SH-SY5Y (cell line): ENCODE data around the gene THSD4.

Experiments
- GATA2 ChIP-seq: IDR thresholded peaks from 2 replicates; pipeline ENCODE4 v1.6.1; 2011; ENCODE audit warnings: mild to moderate bottlenecking, low read depth, low read length
- GATA3 ChIP-seq: IDR thresholded peaks from 2 replicates; pipeline ENCODE4 v1.6.1; 2011; ENCODE audit warnings: low read depth, mild to moderate bottlenecking, low read length, moderate library complexity

The THSD4 gene

DNA sequence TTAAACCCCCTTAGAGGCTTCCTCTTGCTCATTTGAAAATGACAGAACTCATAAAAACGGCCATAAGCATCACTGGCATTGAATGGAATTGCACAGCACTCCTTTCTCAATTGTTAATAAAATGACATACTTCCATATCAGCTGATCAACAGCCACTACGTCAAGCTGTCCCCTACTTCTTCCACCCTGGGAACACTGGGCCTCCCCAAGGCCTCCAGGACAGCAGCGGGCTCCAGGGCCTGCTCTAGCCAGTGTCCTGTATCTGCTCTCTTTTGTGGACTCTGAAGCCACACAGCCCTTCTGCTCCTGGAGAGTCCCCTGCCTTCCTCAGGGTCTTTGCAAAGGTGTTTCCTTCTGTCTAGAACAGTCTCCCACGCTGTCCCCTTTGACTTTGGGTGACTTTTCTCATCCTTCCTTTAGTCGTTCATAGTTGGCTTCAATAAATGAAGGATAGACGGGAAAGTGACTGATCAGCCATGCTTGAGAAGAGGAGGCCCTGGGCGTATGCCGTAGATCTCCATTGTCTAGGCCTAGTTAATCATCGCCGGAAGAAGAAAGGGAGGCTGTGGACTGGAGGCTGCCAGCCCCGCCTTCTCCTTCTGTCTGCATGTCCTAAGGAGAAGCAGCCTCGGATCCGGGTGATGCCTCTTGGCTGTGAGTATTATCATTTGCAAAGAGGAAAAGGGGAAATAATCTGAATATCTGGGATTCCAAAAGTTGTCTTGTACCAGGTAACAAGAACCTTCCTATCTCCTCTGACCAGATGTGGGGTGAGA lies 4.7 kb upstream of the THSD4 start:
- TF ChIP-seq GATA2 (no peak), GATA3 (no peak)

DNA sequence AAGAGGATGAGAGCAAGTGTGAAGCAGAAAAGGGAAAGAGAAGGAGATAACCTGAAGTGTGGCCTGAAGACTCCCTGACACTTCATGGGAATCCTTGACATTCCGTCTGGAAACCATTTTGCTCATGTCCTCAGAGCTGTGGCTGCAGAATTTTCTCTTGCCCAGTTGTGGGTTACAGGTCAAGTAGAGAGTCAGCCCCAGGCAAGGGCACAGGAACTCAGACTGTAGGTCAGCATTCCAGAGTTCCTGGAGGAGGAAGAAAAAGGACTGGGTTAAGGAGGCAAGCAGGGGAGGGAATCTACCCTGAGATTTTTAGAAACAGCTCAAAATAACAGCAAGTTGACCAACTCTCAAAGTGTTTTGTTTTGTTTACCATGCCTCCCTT lies 4.1 kb upstream of the THSD4 start:
- no peak for TF ChIP-seq GATA2
- no peak for TF ChIP-seq GATA3

DNA sequence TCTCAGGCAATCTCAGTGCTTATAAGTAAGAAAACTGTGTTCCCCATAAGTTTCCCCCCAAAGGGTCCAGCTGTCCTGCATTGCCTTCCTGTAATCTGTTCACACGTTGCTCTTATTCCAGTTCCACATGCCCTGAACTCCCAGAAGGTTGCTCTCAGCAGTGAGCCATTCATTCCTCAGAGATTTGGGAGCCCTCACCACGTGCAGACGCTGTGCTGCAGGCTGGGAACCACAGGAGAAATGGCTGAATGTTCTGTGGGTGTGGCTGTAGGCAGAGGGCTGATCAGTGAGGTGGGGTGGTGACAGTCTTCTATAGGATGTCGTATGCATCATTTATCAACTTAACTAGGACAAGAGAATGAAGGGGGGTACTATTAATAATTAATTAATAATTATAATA lies 3.3 kb upstream of the THSD4 start:
- TF ChIP-seq GATA3 (no peak), GATA2 (no peak)

DNA sequence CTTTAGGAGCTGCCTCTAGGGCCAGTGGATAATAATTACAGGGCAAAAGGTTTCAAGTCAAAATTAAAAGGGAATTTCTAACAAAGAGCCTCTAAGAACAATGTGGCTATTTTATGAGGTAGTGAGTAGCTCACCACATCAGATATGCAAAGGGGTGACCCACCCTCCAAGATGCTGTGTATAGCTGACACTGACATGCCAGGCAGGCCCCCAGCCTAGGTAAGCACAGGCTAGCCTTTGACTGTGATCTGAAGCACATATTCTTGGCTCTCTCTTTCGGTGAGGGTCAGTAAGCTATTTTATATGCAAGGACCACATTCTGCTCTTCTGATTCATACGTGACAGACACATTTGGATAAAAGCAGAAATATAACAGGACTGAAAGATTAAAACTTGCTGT lies 2.8 kb upstream of the THSD4 start:
- TF ChIP-seq GATA2: no peak
- no peak for TF ChIP-seq GATA3

DNA sequence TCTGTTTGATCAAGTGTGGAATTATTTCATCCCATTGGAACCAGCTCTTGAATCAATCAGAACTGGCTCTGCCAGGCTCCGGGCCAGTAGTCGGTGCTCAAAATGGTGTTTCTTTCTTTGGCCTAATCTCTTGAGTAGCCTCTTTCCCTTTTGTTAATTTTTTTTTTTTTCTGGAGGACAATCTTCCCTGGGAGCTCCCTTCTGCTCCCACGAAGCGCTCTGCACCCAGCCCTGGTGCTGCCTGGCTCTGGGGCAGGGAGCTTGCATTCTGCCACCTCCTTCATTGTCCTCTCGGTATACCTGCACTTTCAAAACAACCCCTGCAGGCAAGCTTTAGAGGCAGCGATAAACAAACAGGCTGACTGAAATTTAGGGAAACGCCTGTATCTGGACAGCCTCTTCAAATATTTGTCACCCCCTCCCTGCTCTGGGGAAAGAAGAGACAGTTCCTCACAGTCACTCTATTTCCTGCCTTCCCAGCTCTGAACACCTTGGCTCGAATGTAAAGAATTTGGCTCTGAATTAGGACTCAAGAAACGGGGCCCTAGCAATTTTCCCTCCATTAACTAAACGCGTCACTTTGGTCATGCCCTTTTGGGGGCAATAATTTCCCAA lies 1.1 kb upstream of the THSD4 start:
- TF ChIP-seq GATA2: no peak
- TF ChIP-seq GATA3: no peak

DNA sequence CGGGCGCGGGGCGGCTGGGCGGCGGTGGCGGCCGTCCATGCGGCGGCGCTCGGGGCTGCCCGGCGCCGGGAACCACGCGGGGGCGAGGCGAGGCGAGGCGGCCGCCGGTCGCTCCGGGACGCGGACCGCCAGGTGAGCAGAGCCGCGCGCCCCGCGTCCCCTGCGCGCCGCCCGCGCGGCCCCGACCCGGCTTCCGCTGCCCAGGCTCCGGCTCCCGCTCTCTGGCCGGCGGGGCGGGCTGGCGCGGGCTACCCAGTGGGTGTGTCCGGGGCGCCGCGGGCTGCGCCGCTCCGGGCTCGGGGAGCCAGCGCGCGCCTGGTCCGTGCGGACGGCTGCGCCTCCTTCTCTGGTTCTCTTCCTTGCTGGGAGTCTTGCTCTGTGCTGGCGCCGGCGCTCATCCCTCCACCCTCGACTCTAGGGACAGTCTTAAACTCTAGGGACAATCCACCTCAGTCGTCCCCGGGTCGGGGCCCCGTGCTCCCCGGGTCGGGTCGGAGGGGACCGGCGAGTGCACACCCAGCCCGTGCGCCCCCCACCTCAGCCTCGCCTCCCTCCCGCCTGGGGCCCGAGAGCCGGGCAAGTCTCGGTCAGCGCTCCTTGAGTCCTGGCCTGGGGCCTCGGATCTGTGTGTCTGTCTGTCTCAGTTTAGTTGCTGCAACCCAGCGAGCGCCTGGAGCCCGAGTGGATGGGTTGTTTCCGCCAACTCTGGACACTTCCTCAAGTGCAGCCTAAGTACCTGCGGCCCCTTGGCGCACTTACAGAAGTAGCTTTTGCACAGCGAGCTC lies 488 bp downstream of the THSD4 start:
- TF ChIP-seq GATA3 (no peak), GATA2 (no peak)

DNA sequence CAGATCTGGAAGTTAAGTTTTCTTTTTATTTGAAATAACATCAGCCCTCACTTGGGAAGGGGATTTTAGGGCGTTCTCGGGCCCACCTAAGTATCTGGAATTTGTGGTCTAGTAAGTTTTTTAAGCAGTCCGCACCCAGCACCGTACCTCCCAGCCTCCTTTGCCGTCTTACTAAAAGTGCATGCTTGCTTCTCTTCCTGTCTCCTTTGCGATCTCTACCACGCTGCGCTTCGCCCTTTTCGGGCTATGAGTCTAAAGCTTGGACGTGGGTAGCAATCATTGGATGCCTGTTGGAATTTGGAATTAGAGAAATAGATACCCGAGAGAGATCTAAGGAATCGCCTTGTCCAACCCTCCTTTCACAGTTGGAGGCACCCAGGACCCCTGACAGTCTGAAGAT lies 1.1 kb downstream of the THSD4 start:
- TF ChIP-seq GATA2 (no peak), GATA3 (no peak)

DNA sequence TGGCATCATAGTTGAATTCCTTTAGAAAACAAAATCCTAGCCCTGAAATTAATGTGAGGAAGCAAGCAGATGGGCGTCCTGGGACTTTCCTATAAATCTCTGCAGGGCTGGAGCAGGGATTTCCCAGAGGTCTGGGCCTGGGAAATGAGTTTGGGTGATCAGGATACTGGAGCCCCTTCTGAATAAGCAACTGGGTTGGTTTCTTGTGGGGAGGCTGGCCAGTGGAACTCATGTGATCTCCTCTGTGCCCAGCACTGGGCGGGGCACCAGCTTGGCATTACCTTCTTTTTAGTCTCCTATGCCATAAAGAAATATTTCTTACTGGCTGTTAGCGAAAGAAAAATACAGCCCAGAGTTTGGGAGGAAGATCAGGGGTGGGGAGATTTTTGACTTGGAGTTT lies 1.7 kb downstream of the THSD4 start:
- no peak for TF ChIP-seq GATA3
- no peak for TF ChIP-seq GATA2

DNA sequence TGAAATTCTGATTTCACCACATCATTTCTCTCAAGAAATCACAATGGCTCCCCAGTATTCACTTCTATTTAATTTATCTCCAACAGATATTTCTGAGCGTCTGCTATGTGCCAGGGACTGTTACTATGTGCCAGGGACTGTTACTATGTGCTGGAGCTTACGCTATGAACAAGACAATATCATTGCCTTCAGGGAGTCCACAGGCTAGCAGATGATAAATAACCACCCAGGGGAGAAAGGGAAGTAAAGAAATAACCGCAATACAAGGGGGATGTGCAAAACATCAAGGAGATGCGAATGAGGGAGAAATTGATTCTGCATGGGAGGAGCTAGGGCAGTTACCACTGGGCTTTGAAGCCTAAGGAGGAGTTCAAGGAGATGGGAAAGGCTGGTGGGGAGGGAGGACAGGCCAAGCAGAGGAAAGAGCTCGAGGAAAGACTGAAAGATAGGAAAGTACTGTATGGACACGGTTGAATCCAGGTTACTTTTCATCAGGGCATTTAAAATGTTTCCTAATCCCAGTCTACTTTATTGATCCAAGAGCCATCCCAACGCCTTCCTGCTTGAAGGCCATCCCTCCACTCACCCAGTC lies 2.5 kb downstream of the THSD4 start:
- no peak for TF ChIP-seq GATA2

DNA sequence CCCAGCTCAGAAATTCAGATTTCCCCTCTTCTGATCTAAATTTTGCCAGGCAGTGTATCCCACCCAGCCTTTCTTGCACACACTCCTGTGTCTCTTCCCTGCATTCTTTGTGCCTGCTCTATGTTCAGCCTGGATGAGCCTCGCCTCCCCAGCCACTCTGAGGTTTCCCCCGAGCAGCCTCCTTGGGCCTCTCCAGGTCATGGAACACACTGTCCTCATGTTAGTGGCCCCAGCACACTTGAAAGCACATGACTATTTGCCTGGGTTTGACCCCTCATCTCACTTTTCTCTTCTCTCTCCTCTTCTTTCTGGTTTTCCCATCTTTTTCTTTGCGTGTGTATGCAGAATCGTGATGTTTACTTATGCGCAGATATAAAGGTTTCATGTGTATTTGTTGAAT lies 3.1 kb downstream of the THSD4 start:
- no peak for TF ChIP-seq GATA3
- TF ChIP-seq GATA2: no peak

DNA sequence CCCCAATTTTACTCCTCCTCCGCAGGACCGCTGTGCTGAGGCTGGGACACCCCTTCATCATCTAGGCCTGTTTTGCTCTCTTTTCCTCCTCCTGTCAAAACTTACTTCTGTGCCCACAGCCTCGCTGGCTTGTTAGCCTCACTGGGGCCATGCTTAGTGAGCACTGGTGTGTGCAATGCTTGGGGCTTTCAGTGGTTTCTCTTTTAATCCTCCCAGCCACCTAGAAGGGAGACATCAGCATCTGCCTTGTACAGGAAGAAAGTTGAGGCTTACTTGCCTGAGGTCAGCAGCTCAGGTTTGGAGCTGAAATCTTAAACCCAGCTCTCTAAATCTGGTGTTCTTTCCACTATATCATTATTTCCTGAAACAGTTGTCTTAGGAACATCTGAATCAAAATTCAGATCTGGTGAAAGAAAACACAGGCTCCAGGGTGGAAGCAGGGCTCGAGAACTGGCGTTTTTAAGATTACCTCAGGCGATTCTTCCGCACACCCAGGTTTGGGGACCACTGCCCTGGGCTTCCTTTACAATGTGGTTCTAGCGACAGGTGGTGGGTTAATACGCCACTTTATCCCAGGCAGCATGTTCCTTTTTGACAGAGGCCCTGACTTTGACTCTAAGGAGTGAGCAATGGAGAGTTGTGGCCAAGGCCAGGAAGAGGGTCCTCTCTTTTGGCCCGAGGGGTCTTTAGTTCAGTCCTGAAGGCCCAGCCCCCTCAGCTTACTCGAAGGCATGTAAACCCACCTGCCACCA lies 3.8 kb downstream of the THSD4 start:
- TF ChIP-seq GATA3 (no peak), GATA2 (no peak)

DNA sequence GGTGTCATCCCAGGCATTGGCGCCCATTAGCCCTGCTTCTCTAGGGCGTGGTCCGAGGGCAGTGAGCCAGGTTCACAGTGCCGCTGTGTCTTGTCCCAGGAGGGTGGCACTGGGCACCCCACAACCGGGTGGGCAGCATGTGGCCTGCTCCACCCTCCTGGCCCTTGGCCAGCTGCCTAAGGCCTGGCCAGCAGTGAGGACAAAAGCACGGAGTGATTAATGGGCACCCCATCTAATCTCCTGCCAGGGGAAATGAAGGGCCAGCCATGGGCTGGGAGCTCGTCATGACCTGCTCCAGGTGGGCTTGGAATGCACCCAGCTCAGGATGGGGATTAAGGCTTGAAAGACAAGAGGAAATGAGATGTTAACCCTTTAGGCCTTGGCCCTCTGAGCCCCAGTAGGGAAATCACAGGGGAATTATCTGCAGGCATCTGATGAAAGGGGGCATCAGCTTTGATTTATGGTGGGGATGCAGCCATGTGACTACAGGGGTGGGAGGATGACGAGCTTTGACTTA lies 5.2 kb downstream of the THSD4 start:
- TF ChIP-seq GATA2 (no peak), GATA3 (no peak)

DNA sequence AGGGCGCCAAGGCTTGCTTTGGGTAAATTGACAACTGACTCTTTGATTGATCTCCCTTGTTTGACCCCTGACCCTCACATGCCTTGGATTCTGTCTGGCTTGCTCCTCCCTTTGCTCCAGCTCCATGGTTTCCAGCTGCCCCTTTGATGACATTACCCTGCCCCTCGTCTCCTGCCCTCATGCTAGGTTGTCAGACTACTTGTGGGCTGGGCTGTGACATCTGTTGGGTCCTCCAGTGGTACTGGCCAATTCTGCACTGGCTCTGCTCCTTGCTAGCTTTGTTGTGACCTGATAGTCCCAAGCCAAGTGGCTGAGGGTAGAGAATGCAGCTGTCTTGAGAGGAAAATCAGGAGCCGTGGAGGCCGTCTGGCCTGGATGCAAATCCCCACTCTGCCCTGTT lies 6.2 kb downstream of the THSD4 start:
- no peak for TF ChIP-seq GATA2
- no peak for TF ChIP-seq GATA3
